Embryonic facial prominence (tissue), 1 donor: ENCODE results near the gene TEX22.

Experiments used
- DNase-seq: peaks from one replicate; pipeline ENCODE4 v3.0.0-alpha.2; 2016; ENCODE audit errors: extremely low spot score

TEX22 gene

GRCh38 chr14:105456736-105457617 is 58.6 kb downstream of the TEX22 start:
- no peak for DNase-seq

- no peak for DNase-seq
These were observed 59.7 kb downstream of the TEX22 start for GRCh38 chr14:105458010-105458409.

GRCh38 chr14:105458571-105458970 is 60.2 kb downstream of the TEX22 start:
- no peak for DNase-seq

- DNase-seq: no peak
These were observed 61.8 kb downstream of the TEX22 start for GRCh38 chr14:105460116-105460515.

- no peak for DNase-seq
These were observed 62.3 kb downstream of the TEX22 start for GRCh38 chr14:105460616-105461015.

GRCh38 chr14:105461903-105462302 is 63.6 kb downstream of the TEX22 start:
- DNase-seq: no peak
